Astrocyte (in vitro differentiated cells and primary cell): ENCODE results near the gene NRG2.

Experiments
- CTCF ChIP-seq: IDR thresholded peaks from 2 replicates; pipeline ENCODE4 v1.5.1; 2011; ENCODE audit warnings: low read depth, mild to moderate bottlenecking, inconsistent platforms, low read length, moderate library complexity; ENCODE audit not compliant: insufficient read depth
- EZH2 ChIP-seq: IDR thresholded peaks from 2 replicates; pipeline ENCODE4 v1.6.1; 2012; ENCODE audit warnings: mild to moderate bottlenecking, low read length, inconsistent platforms; ENCODE audit not compliant: insufficient read depth

DNA sequence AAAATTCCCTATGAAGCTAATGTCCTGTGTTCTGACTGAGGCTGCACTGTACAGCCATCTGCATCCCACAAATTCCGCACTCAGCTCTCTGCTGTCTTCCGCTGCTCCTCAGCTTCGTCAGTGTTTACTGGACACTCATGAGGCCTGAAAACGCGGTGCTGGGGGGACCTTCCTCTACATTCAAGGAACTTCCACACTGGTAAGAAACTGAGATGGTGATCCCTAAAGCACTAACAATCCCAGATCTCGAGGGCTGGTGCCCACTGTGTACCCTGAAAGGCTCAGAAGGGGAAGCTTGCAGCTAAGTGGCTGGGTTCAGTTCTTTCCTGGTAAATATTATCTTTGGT is 117.9 kb downstream of the NRG2 start:
- TF ChIP-seq CTCF (no peak), EZH2 (no peak)
